ENCODE results near the gene MTR. TPM values are rescaled to one million over a fixed set of nuclear protein-coding genes. Genes with fewer than 3 reads are reported as not detected.

The MTR gene
- total RNA-seq, 1 donor: 38.4 TPM

DNA sequence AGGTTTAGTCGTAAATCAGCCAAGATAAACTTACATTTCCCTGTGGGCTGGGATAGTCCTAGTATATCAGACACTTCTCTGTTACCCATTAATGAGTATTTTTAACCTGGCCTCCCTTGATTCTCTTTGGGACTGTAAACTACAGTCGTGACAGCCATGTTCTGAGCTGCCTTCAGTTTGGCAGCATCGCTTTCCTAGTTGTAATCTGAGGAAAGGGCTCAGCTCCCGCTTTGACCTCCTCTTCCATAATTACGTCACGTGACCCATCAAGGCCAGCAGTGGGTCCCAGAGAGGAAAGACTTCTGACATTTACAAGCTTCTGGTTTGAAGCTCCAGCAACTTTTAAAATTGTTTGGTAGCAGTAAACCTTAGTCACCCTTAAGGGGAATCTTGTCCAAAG, 34.6 kb upstream of the MTR start:
- DNase-seq (ENCODE audit: low read depth): no peak
- TF ChIP-seq, protein P1, sequence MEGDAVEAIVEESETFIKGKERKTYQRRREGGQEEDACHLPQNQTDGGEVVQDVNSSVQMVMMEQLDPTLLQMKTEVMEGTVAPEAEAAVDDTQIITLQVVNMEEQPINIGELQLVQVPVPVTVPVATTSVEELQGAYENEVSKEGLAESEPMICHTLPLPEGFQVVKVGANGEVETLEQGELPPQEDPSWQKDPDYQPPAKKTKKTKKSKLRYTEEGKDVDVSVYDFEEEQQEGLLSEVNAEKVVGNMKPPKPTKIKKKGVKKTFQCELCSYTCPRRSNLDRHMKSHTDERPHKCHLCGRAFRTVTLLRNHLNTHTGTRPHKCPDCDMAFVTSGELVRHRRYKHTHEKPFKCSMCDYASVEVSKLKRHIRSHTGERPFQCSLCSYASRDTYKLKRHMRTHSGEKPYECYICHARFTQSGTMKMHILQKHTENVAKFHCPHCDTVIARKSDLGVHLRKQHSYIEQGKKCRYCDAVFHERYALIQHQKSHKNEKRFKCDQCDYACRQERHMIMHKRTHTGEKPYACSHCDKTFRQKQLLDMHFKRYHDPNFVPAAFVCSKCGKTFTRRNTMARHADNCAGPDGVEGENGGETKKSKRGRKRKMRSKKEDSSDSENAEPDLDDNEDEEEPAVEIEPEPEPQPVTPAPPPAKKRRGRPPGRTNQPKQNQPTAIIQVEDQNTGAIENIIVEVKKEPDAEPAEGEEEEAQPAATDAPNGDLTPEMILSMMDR (IDR thresholded peaks at IDR 0.05; ENCODE audit: insufficient read depth, low read length): no peak
- no peak overlapping the region for H3K4me3 ChIP-seq (ENCODE audit: low read depth, low read length)

DNA sequence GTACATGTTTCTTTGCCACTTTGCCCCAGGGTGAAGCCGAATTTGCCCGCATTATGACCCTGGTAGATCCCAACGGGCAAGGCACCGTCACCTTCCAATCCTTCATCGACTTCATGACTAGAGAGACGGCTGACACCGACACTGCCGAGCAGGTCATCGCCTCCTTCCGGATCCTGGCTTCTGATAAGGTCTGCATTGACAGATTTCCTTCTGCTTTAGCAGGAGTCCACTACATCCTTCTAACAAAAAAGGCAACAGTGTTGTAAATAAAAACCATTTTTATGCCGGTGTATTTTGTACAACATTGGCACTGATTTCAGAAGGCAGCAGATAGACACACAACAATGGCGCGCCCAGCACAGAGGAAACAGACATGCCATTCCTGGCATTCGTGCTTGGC, 34.1 kb upstream of the MTR start:
- DNase-seq (ENCODE audit: low read depth): no peak
- TF ChIP-seq, protein P1 (IDR thresholded peaks at IDR 0.05; ENCODE audit: insufficient read depth, low read length): no peak
- no peak overlapping the region for H3K4me3 ChIP-seq (ENCODE audit: low read depth, low read length)

DNA sequence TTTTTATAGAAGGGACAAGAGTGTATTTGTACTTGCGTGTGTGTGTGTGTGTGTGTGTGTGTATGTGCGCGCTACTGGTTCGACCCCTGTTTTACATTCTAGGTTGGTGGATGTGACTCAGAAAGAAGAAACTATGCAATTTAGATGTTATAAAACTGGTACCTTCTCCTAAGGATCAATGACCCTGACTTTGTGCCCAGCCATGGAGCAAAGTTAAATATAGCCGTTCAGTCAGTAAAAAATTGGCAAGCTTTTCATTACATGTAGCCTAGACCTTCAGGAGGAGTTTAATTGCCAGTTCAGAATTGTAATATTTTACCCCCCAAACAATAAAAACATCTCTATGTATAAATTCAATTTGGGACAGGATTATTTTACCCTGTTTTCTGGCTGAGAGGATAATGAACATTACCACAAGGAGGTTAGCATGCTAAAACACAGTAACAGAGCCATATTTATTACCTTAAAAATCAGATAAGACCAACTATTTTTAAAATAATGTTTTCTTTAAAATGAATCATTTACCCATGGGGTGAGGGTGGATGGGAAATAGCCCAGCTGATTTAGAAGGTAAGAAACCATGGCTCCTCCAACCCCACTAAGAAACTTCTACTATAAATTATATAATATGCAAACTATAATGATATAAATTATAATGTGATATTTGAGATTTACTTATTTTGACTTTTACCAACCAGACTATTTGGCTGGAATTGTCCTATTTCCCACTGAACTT, 33.5 kb upstream of the MTR start:
- no peak for DNase-seq (ENCODE audit: low read depth)
- TF ChIP-seq, protein P1 (IDR thresholded peaks at IDR 0.05; ENCODE audit: insufficient read depth, low read length): no peak
- no peak overlapping the region for H3K4me3 ChIP-seq (ENCODE audit: low read depth, low read length)

DNA sequence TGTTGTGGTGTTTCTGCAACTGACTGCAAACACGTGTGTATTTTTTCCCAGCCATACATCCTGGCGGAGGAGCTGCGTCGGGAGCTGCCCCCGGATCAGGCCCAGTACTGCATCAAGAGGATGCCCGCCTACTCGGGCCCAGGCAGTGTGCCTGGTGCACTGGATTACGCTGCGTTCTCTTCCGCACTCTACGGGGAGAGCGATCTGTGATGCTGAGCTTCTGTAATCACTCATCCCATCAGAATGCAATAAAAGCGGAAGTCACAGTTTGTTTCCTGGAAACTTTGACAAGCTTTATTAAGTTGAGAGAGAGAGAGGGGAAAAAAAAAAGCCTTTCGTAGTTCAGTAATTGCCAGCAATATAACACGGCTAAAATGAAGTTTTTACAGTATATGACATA, 32.7 kb upstream of the MTR start:
- no peak overlapping the region for H3K4me3 ChIP-seq (ENCODE audit: low read depth, low read length)
- DNase-seq (ENCODE audit: low read depth): no peak
- TF ChIP-seq, protein P1 (IDR thresholded peaks at IDR 0.05; ENCODE audit: insufficient read depth, low read length): no peak

DNA sequence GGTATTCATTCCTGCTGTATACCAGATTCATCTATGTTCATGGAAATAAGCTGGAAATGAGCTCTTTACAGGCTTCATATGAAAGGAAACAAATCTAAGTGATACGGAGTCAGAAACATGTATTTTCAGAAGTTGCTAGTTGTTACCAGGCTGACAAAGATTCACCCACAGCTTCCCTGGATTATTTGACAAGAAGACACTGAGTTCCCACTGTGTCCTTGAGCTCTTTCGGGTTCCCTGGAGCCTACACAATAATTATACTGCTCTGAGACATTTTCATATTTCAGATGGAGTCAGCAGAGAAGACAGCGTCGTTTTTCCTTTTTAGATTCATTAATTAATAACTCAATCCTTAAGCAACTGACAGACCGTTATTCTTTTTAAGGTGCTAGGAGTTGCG, 29.3 kb upstream of the MTR start:
- no peak overlapping the region for H3K4me3 ChIP-seq (ENCODE audit: low read depth, low read length)
- DNase-seq (ENCODE audit: low read depth): no peak
- TF ChIP-seq, protein P1 (IDR thresholded peaks at IDR 0.05; ENCODE audit: insufficient read depth, low read length): no peak

DNA sequence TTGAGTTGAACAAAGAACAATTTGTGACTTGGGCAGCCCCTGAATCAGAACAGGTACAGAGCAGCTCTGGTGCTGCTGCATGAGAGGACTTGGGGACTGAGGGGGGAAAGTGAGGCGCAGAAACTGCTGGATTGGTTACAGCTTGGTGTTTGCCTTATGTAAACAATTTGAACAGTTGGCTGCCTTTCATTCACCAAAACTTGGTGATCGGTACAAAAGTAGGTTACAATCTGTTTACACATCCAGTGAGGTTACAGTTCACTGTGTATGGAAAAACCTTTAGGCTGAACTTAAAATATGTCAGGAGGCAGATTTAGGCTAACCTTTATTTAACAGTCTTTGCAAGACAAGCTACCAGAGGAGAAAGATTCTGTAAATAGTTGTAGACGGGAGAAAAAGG, 28.6 kb upstream of the MTR start:
- no peak for DNase-seq (ENCODE audit: low read depth)
- no peak overlapping the region for H3K4me3 ChIP-seq (ENCODE audit: low read depth, low read length)
- TF ChIP-seq, protein P1 (IDR thresholded peaks at IDR 0.05; ENCODE audit: insufficient read depth, low read length): no peak

DNA sequence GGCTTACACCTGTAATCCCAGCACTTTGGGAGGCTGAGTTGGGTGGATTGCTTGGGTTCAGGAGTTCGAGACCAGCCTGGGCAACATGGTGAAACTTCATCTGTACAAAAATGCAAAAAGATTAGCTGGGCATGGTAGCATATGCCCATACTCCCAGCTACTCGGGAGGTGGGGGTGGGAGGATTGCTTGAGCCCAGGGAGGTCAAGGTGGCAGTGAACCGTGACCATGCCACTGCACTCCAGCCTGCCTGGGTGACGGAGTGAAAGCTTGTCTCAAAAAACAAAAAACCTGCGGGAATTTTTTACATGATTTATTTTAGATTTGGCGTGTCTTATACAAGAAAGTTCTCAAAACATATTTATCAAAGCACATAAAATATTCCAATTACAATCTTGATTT, 27.8 kb upstream of the MTR start:
- DNase-seq (ENCODE audit: low read depth): no peak
- TF ChIP-seq, protein P1 (IDR thresholded peaks at IDR 0.05; ENCODE audit: insufficient read depth, low read length): no peak

More for the DNA sequence above, 27.8 kb upstream of the MTR start:
- H3K4me3 ChIP-seq (ENCODE audit: low read depth, low read length): no peak overlapping the region
